ENCODE results near the gene HOXB9.

The HOXB9 gene

GRCh38 chr17:48647963-48648245 lies 21.7 kb upstream of the HOXB9 start:
- Histone ChIP-seq H3K4me1 (ENCODE audit: insufficient read depth, low read length, severe bottlenecking) (no peaks in the 10 kb centered on the region), H3K9ac (ENCODE audit: low read length) (no peak overlapping the region), H3K79me2 (ENCODE audit: insufficient read depth, low read length) (no peaks in the 10 kb centered on the region), H3F3A (ENCODE audit: insufficient read depth, low read length) (no peaks in the 10 kb centered on the region), H4K20me1 (ENCODE audit: insufficient read depth, low read length) (no peaks in the 10 kb centered on the region), H3K36me3 (ENCODE audit: insufficient read depth, low read length) (no peaks in the 10 kb centered on the region), H3K9me2 (ENCODE audit: low read depth, low read length) (no peaks in the 10 kb centered on the region), H3K27me3 (ENCODE audit: insufficient read depth, low read length) (0 out of 2 replicates have a peak, but pooled peaks cover 5% of the 10 kb centered on the region), H3K4me2 (ENCODE audit: low read length) (no peak overlapping the region), H3K27ac (ENCODE audit: low read depth, low read length, poor library complexity, severe bottlenecking) (no peak overlapping the region), H3K9me3 (ENCODE audit: low read length) (no peaks in the 10 kb centered on the region), H2AFZ (ENCODE audit: low read length) (no peak overlapping the region), H3K4me3 (ENCODE audit: low read depth, low read length, poor library complexity, severe bottlenecking) (no peak overlapping the region)
- TF ChIP-seq EZH2 (IDR thresholded peaks at IDR 0.05; ENCODE audit: borderline replicate concordance, low read length) (no peak), CTCF (IDR thresholded peaks at IDR 0.05; ENCODE audit: low read length) (no peak)

- Histone ChIP-seq H3F3A (ENCODE audit: insufficient read depth, low read length) (no peaks in the 10 kb centered on the region), H3K79me2 (ENCODE audit: insufficient read depth, low read length) (no peaks in the 10 kb centered on the region), H3K9me2 (ENCODE audit: low read depth, low read length) (no peaks in the 10 kb centered on the region), H3K4me2 (ENCODE audit: low read length) (no peak overlapping the region), H3K4me3 (ENCODE audit: low read depth, low read length, poor library complexity, severe bottlenecking) (no peak overlapping the region), H3K27me3 (ENCODE audit: insufficient read depth, low read length) (0 out of 2 replicates have a peak, but pooled peaks cover 5% of the 10 kb centered on the region), H3K27ac (ENCODE audit: low read depth, low read length, poor library complexity, severe bottlenecking) (no peak overlapping the region), H3K36me3 (ENCODE audit: insufficient read depth, low read length) (no peaks in the 10 kb centered on the region), H3K4me1 (ENCODE audit: insufficient read depth, low read length, severe bottlenecking) (no peaks in the 10 kb centered on the region), H2AFZ (ENCODE audit: low read length) (no peak overlapping the region), H4K20me1 (ENCODE audit: insufficient read depth, low read length) (no peaks in the 10 kb centered on the region), H3K9ac (ENCODE audit: low read length) (no peak overlapping the region), H3K9me3 (ENCODE audit: low read length) (no peaks in the 10 kb centered on the region)
- TF ChIP-seq EZH2 (IDR thresholded peaks at IDR 0.05; ENCODE audit: borderline replicate concordance, low read length) = no peak
- TF ChIP-seq CTCF (IDR thresholded peaks at IDR 0.05; ENCODE audit: low read length) = no peak
Measured at GRCh38 chr17:48647103-48647962, 21.2 kb upstream of the HOXB9 start.

GRCh38 chr17:48646183-48647102 lies 20.3 kb upstream of the HOXB9 start:
- H3K4me3 ChIP-seq (ENCODE audit: low read depth, low read length, poor library complexity, severe bottlenecking) = no peak overlapping the region
- H2AFZ ChIP-seq (ENCODE audit: low read length) = no peak overlapping the region
- TF ChIP-seq CTCF (IDR thresholded peaks at IDR 0.05; ENCODE audit: low read length) = no peak
- TF ChIP-seq EZH2 (IDR thresholded peaks at IDR 0.05; ENCODE audit: borderline replicate concordance, low read length) = no peak
- no peaks in the 10 kb centered on the region for H4K20me1 ChIP-seq (ENCODE audit: insufficient read depth, low read length)
- H3K4me2 ChIP-seq (ENCODE audit: low read length) = no peak overlapping the region
- no peaks in the 10 kb centered on the region for H3K36me3 ChIP-seq (ENCODE audit: insufficient read depth, low read length)
- H3K9ac ChIP-seq (ENCODE audit: low read length) = no peak overlapping the region
- H3F3A ChIP-seq (ENCODE audit: insufficient read depth, low read length) = no peaks in the 10 kb centered on the region
- no peaks in the 10 kb centered on the region for H3K9me3 ChIP-seq (ENCODE audit: low read length)
- H3K79me2 ChIP-seq (ENCODE audit: insufficient read depth, low read length) = no peaks in the 10 kb centered on the region
- H3K9me2 ChIP-seq (ENCODE audit: low read depth, low read length) = no peaks in the 10 kb centered on the region
- H3K27me3 ChIP-seq (ENCODE audit: insufficient read depth, low read length) = 0 out of 2 replicates have a peak, but pooled peaks cover 5% of the 10 kb centered on the region
- H3K4me1 ChIP-seq (ENCODE audit: insufficient read depth, low read length, severe bottlenecking) = no peaks in the 10 kb centered on the region
- H3K27ac ChIP-seq (ENCODE audit: low read depth, low read length, poor library complexity, severe bottlenecking) = no peak overlapping the region

All from OCI-LY1 (cell line).